ENCODE measurements around the gene OBSCN.

Gene OBSCN

DNA sequence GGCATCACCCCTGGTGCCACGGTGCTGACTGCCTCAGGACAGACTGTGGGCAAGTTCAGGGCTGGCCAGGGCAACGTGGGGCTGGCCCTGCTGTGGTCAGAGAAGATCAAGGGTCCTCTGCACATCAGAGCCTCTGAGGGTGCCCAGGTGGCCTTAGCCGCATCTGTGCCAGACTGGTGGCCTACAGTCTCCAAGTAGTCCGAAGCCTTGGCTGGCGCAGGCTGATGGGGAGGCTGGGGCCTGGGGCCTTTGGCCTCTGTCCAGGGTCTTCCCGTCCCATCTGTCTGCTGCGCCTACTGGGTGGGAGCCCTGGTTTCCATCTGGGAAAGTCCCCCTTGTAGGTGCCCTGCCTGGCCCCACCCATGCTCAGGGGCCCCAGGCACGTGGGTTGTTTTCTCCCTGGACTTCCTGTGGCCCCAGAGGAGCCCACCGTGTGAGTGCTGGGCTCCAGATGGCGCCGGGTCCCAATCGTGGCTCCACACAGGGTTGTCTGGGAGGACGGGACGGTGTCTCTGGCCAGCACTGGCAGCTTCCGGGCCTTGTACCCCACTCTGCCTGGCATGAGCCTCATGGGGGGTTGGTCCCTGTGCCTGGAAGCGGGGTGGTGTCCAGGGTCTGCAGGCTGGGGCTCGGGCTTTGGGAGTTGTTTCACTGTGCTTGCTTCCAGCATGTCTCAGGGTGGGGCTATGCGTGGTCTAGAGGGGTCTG, 32.4 kb upstream of the OBSCN start:
- no peaks in the 10 kb centered on the region for H3K9me3 ChIP-seq
- DNase-seq: no peak
- TF ChIP-seq, protein P1, sequence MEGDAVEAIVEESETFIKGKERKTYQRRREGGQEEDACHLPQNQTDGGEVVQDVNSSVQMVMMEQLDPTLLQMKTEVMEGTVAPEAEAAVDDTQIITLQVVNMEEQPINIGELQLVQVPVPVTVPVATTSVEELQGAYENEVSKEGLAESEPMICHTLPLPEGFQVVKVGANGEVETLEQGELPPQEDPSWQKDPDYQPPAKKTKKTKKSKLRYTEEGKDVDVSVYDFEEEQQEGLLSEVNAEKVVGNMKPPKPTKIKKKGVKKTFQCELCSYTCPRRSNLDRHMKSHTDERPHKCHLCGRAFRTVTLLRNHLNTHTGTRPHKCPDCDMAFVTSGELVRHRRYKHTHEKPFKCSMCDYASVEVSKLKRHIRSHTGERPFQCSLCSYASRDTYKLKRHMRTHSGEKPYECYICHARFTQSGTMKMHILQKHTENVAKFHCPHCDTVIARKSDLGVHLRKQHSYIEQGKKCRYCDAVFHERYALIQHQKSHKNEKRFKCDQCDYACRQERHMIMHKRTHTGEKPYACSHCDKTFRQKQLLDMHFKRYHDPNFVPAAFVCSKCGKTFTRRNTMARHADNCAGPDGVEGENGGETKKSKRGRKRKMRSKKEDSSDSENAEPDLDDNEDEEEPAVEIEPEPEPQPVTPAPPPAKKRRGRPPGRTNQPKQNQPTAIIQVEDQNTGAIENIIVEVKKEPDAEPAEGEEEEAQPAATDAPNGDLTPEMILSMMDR (IDR thresholded peaks at IDR 0.05; ENCODE audit: low read depth, low read length): no peak
- peaks cover 6% of the 10 kb centered on the region; the same call in 1 of the 2 replicates for H3K4me1 ChIP-seq
- peaks cover 6% of the 10 kb centered on the region for H3K36me3 ChIP-seq
- H3K27me3 ChIP-seq: no peaks in the 10 kb centered on the region
- H3K4me3 ChIP-seq (ENCODE audit: low read depth, low read length): no peak overlapping the region

DNA sequence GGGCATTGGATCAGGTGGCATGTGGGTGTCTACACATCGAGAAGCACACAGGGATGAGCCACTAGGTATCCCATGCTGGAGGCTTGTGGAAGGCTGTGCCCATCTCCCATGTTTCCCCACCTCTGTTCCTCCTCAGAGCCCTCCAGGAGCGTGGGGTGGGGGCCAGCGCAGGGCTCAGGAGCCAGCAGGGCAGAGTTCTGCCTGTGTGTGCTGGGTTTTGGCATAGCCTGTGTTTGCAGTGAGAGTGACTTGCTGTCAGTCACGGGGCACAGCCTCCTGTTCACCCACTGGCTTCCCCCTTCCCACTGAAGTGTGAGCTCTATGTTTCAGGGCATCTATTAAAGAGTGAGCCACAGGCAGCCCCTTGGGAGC, 31.8 kb upstream of the OBSCN start:
- no peaks in the 10 kb centered on the region for H3K9me3 ChIP-seq
- H3K4me3 ChIP-seq (ENCODE audit: low read depth, low read length): no peak overlapping the region
- no peaks in the 10 kb centered on the region for H3K27me3 ChIP-seq
- no peak for DNase-seq
- H3K36me3 ChIP-seq: peaks cover 6% of the 10 kb centered on the region
- TF ChIP-seq, protein P1 (IDR thresholded peaks at IDR 0.05; ENCODE audit: low read depth, low read length): no peak
- H3K4me1 ChIP-seq: peaks cover 6% of the 10 kb centered on the region; the same call in 1 of the 2 replicates

DNA sequence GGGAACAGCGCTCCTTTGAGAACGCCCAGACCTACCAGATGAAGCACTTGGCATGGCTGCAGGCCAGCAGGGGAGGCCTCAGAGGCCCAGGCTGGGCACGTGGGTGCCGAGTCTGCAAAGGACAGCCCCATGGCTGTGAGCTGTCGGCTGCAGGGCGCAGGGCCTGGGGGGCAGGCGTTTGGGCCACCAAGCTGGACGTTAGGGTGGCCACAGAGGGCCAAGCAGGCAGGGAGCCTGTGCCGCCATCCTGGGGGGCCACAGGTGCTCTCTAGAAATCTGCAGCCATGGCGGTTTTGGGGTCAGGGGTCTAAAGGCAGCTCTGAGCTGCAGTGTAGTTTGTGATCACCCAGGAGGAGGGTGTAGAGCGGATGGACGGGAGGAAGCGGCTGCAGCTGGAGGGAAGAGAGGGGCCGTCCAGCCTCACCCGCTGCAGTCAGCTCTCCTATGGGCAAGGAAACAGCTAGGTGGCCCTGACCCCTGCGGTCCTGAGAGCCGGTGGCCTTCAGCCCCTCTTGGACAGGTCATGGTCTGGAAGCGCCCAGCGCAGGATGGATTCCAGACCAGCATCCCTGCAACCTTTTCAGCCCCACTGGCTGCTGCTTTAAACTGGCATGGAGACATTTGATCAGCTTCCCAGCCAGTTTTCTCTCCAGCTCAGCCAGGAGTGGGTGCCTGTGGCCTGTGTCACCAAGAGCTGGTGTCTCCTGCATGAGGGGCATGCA, 31.2 kb upstream of the OBSCN start:
- no peaks in the 10 kb centered on the region for H3K27me3 ChIP-seq
- peaks cover 6% of the 10 kb centered on the region; the same call in 1 of the 2 replicates for H3K4me1 ChIP-seq
- no peak for DNase-seq
- no peak overlapping the region for H3K4me3 ChIP-seq (ENCODE audit: low read depth, low read length)
- TF ChIP-seq, protein P1 (IDR thresholded peaks at IDR 0.05; ENCODE audit: low read depth, low read length): no peak
- H3K9me3 ChIP-seq: no peaks in the 10 kb centered on the region
- H3K36me3 ChIP-seq: peaks cover 6% of the 10 kb centered on the region

DNA sequence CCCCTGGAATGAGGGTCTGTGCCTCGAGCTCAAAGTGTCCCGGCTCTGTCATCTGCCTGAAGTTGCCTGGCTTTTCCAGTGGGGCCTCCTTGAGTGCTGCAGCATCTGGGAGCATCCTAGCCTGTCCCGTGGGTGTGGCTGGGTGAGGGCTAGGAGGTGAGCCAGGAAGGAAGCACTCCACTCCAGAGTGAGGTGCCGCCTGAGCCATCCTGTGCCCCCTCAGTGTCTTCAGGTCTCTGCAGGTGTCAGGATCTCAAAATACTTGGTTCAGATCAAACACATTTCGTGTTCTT, 30.7 kb upstream of the OBSCN start:
- peaks cover 6% of the 10 kb centered on the region; the same call in 1 of the 2 replicates for H3K4me1 ChIP-seq
- TF ChIP-seq, protein P1 (IDR thresholded peaks at IDR 0.05; ENCODE audit: low read depth, low read length): no peak
- no peak for DNase-seq

DNA sequence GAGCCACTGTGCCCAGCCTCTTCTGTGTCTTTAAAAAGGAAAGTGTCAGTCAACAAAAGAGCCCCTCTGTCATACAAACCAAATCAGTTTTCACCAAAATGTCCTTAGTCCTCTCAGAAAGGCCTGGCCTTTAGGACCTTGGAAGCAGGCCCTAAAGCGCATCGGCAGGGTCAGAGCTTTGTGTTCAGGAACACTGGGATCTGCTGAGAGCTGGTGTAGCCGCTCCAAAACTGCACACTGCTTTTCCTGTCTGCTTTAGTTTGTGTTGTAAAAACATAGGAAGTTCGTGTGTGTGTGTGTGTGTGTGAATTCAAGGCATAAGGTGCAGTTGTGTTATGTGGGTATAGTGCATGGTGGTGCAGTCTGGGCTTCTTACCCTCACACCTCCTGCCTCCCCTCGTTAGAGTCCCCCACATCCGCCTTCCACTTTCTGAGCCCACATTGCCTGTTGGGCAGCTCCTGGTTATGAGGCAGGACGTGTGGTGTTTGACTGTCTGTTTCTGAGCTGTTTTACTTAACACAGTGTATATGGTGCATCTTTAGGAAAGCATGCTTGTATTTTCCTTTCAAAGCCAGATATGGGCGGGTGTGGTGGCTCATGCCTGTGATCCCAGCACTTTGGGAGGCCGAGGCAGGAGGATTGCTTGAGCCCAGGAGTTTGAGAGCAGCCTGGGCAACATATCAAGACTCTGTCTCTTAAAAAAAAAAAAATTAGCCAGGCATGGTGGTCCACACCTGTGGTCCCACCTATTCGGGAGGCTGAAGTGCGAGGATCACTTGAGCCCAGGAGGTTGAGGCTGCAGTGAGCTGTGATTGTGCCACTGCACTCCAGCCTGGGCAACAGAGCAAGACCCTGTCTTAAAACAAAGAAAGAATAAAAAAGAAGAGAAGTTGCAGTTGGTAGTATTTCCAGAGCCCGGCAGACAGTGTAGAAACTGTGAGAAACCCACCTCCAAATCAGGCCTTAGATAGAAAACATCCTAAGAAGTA, 29.8 kb upstream of the OBSCN start:
- Histone ChIP-seq H3K4me3 (ENCODE audit: low read depth, low read length) (no peak overlapping the region), H3K36me3 (peaks cover 6% of the 10 kb centered on the region), H3K27me3 (no peaks in the 10 kb centered on the region), H3K4me1 (peaks cover 6% of the 10 kb centered on the region; the same call in 1 of the 2 replicates), H3K9me3 (no peaks in the 10 kb centered on the region)
- TF ChIP-seq, protein P1 (IDR thresholded peaks at IDR 0.05; ENCODE audit: low read depth, low read length): no peak
- no peak for DNase-seq

More for the DNA sequence above, 30.7 kb upstream of the OBSCN start:
- Histone ChIP-seq H3K4me3 (ENCODE audit: low read depth, low read length) (no peak overlapping the region), H3K27me3 (no peaks in the 10 kb centered on the region), H3K9me3 (no peaks in the 10 kb centered on the region), H3K36me3 (peaks cover 6% of the 10 kb centered on the region)
